ENCODE results near the gene RMI2. TPM values are rescaled to one million over a fixed set of nuclear protein-coding genes. Genes with fewer than 3 reads are reported as not detected.

Gene RMI2
- total RNA-seq, 2 donors from 2014 or later: 12.0 to 46.3 TPM

GRCh38 chr16:11354733-11355574, 9.7 kb downstream of the RMI2 start:
- Histone ChIP-seq H3K36me3 (no peaks in the 10 kb centered on the region), H3K9me3 (no peaks in the 10 kb centered on the region), H3K27me3 (no peaks in the 10 kb centered on the region), H3K9ac (ENCODE audit: low read depth in 2 of 2, low read length in 2 of 2) (peak overlapping the region in 1 of 2 donors; percentile 32), H3K4me1 (peaks cover 4% of the 10 kb centered on the region), H3K4me3 (no peak overlapping the region), H3K27ac (peak overlapping the region; percentile 53)
- intact Hi-C loops (cut with DNase I): loop anchor here (5.0 kb wide), 1 partner anchor 383 kb away; no protein-coding TSS in a partner anchor
- TF ChIP-seq CTCF (IDR thresholded peaks at IDR 0.05): no peak
- DNase-seq: no peak

- intact Hi-C loops (cut with DNase I): loop anchor here (5.0 kb wide), 1 partner anchor 384 kb away; no protein-coding TSS in a partner anchor
- H3K9me3 ChIP-seq: no peaks in the 10 kb centered on the region
- no peak overlapping the region for H3K9ac ChIP-seq (ENCODE audit: low read depth in 2 of 2, low read length in 2 of 2)
- no peak for DNase-seq
- H3K27ac ChIP-seq: no peak overlapping the region
- H3K4me3 ChIP-seq: no peak overlapping the region
- peaks cover 4% of the 10 kb centered on the region for H3K4me1 ChIP-seq
- TF ChIP-seq CTCF (IDR thresholded peaks at IDR 0.05): no peak
- no peaks in the 10 kb centered on the region for H3K27me3 ChIP-seq
- no peaks in the 10 kb centered on the region for H3K36me3 ChIP-seq
Observed at GRCh38 chr16:11355862-11356261, 10.6 kb downstream of the RMI2 start.

GRCh38 chr16:11356573-11357331, 11.5 kb downstream of the RMI2 start:
- Histone ChIP-seq H3K36me3 (no peaks in the 10 kb centered on the region), H3K27ac (no peak overlapping the region), H3K9ac (ENCODE audit: low read depth in 2 of 2, low read length in 2 of 2) (no peak overlapping the region), H3K27me3 (no peaks in the 10 kb centered on the region), H3K4me1 (peaks cover 4% of the 10 kb centered on the region), H3K9me3 (no peaks in the 10 kb centered on the region), H3K4me3 (no peak overlapping the region)
- intact Hi-C loops (cut with DNase I): loop anchor here (5.0 kb wide), 1 partner anchor 384 kb away; no protein-coding TSS in a partner anchor
- DNase-seq: peak; percentile 78
- TF ChIP-seq CTCF (IDR thresholded peaks at IDR 0.05): peak; percentile 52

GRCh38 chr16:11358531-11358930, 13.3 kb downstream of the RMI2 start:
- no peak for TF ChIP-seq CTCF (IDR thresholded peaks at IDR 0.05)
- H3K27ac ChIP-seq: no peak overlapping the region
- H3K4me3 ChIP-seq: no peak overlapping the region
- no peaks in the 10 kb centered on the region for H3K36me3 ChIP-seq
- peaks cover 7% of the 10 kb centered on the region for H3K4me1 ChIP-seq
- intact Hi-C loops (cut with DNase I): loop anchor here (5.0 kb wide), 1 partner anchor 386 kb away; no protein-coding TSS in a partner anchor
- no peak overlapping the region for H3K9ac ChIP-seq (ENCODE audit: low read depth in 2 of 2, low read length in 2 of 2)
- no peaks in the 10 kb centered on the region for H3K27me3 ChIP-seq
- H3K9me3 ChIP-seq: no peaks in the 10 kb centered on the region
- DNase-seq: no peak

GRCh38 chr16:11359370-11359769, 14.1 kb downstream of the RMI2 start:
- Histone ChIP-seq H3K27me3 (no peaks in the 10 kb centered on the region), H3K4me3 (no peak overlapping the region), H3K4me1 (peaks cover 7% of the 10 kb centered on the region), H3K9me3 (no peaks in the 10 kb centered on the region), H3K9ac (ENCODE audit: low read depth in 2 of 2, low read length in 2 of 2) (no peak overlapping the region), H3K27ac (no peak overlapping the region), H3K36me3 (no peaks in the 10 kb centered on the region)
- no peak for DNase-seq
- TF ChIP-seq CTCF (IDR thresholded peaks at IDR 0.05): no peak
- intact Hi-C loops (cut with DNase I): loop anchor here (5.0 kb wide), 1 partner anchor 387 kb away; no protein-coding TSS in a partner anchor
